ENCODE data around the gene PICK1.

Gene PICK1

DNA sequence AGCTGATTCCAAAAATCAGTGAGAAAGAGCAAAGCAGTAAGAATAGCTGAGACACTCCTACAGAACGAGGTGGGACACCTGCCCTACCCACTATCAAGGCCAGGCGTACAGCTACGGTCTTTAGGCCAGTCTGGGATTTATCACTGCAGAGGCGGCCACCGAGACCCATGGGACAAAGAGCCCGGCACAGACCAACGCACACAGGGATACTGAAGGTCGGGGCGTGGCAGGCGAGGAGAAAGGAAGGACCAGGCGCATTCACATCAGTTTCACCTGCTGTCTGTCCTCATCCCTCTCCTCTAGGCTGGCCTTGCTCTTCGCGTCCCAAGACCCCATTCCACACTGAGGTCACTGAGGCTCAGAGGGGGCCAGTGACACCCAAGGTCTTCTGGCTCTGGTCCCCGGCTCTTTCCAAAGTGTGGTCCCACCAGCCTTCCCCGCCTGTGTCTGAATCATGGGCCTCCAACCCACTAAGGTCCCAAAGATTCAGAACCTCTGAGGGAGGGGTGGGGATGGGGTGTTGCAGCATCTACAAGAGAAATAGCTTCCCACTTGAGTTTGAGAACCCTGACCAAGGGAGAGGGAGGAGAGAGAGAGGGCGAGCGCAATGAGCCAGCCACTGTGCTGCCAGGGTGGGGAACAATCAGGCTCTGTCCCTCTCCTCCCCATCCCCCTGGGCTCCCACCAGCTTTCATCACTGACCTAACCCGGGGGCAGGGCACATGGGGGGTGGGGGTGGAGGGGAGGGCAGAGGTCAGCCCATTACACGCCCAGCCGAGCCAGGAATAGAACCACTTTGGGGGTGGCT lies 7.2 kb upstream of the PICK1 start:
- no peak for DNase-seq (ENCODE audit: low read depth in 2 of 2, low spot score in 1 of 2)

DNA sequence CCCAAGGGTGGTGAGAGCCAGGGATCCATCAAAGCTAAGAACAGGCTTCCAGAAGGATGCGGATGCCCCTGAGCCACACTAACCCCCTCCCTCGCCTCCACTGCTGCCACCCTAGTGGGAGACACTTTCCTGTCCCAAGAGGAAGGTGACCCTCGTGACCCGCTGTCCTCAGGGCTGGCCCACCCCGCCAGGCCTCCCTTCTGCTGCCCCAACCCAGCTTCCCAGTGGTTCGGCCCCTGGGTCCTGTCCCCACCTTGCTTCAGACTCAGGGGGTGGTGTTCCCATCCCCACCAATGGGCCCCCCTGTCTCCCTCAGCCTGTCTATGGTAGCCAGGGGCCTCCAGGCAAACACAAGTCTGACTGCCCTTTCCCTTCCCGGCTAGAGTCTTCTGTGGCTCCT lies 6.5 kb upstream of the PICK1 start:
- no peak for DNase-seq (ENCODE audit: low read depth in 2 of 2, low spot score in 1 of 2)

DNA sequence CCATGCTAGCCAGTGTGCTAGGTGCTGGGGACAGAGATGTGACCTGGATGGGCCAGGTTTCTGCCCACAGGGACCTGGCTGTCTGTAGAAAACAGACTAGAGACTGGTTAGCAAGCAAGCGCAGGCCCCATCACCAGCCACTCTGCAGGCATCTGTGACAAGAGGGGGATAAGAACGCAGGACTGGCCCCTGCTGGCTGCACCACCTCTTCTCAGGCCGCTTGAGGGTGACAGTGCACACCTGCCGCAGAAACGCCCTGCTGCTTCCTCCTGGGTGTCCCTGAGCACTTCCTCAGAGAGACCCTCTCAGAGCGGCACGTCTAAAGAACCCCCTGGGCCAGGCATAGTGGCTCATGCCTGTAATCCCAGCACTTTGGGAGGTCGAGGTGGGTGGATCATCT lies 5.9 kb upstream of the PICK1 start:
- DNase-seq (ENCODE audit: low read depth in 2 of 2, low spot score in 1 of 2) = no peak

DNA sequence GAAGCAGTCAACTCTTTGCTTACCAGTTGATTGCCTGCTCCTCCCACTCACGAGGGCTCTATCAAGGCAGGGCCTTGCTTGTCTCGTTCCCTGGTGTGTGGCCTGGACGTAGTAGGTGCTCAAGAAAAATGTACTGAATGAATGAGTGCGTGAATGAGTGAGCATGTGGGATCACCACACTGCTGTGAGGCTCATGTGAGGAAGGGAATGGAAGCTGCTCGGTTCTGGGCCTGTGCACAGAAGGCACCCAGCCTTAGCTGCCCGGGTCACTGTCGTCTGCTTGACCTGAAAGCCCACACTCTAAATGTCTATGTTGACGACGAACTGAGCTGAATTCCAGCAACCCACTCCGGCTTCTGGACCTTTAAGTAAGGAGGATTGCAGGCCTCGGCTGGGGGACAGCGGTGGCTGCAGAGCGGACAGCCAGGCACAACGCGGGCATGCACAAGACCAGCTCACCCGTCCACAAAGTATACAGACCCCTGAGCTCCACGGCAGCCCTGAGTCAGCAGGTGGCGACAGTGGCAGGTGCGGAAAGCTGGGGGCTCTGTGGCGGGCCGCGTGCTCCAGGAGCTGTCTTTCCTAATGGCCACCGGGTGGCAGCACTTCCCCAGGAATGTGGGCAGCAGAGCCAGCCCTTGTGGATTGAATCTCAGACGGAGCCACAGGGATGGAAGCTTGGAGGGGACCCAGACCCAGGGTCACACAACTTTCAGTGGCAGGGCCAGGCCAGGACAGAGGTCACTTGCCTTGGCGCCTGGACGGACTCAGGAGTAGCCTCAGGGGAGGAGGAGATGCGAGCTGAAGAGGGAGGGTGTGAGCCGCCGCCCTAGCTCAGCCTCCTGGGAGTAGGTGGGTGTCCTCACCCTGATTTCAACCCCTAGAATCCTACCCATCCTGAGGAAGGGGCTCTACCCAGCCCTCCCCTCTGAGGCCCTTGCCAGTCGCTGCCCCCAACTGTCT lies 5.0 kb upstream of the PICK1 start:
- peak; percentile 44 to 60 for DNase-seq (ENCODE audit: low read depth in 2 of 2, low spot score in 1 of 2)

DNA sequence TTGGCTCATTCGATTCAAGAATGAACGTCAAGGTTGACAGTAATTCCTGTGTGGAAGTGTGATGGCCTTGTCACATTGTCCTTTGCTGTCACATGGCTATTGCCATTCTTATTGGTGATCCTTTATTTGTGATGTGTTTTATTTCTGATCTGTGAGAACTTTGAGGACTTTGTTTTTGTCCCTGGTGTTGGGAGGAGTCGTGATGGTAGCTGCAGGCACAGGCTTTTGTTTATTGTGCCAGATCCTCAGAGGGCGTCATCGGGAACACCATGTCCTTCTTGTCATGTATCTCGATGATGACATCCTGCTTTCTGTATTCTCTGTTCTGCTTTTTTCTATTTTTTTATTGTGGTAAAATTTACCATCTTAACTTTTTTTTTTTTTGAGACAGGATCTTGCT lies 5.6 kb downstream of the PICK1 start:
- DNase-seq (ENCODE audit: low read depth in 2 of 2, low spot score in 1 of 2) = no peak

DNA sequence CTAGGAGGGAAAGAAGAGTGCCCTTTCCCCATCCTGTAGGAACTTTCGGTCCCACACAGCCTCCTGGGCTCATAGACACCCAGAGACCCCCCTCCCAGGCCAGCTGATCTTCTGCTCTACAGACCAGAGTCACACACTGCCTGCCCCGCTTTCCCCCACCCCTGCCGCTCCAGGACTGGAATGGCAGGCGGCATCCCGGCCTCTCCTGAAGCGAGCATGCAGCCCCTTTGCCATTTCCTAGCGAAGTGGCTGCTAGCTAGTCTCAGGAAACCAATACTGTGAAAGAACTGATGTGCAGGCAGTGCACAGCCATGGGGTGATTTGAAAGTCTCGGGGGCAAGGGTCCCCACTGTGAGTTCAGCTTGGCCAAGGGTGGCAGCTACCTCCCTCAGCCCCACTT lies 8.3 kb downstream of the PICK1 start:
- no peak for DNase-seq (ENCODE audit: low read depth in 2 of 2, low spot score in 1 of 2)

DNA sequence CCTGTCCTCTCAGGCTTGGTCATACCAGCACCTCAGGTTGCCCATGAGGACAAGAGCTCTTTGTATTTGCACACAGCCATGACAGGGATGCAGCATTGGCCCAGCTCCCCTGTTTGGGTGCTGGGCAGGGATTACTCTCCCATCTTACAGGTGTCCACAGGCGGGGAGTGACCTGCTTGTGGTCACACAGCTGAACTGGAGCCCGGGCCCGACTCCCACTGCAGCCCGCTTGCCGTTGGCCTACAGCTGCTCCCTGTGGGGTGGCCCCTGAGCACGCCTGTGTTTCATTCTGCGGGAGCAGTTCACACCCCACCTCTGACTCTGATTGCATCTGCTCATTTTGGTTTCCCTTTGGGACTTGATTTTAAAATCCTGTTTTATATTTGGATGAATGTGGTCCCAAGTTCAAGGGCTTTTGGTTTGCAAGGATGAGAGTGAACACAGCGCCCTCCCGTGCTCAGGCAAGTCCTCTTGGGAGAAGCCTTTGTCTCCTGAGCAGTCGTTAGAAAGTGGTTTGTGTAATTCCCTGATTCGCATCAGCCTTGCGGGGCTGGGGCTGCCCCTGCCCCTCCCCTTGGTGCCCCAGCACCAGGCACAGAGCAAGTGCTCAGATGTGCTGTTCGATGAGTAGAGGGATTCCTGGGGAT lies 9.3 kb downstream of the PICK1 start:
- no peak for DNase-seq (ENCODE audit: low read depth in 2 of 2, low spot score in 1 of 2)

DNA sequence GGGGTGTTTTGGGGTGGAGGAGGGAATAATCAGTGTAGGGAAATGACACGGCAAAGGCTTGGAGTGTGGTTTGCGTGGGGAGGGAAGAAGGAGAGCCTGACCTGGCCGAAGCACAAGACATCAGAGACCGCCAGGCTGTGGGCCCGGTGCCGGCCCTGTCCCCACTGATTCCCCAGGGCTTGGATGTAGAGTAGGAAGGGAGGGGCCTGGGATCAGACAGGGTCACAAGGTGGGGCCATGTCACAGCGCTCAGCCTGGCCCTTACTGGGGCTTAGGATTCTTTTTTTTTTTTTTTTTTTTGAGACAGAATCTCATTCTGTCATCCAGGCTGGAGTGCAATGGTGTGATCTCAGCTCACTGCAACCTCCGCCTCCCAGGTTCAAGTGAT lies 9.8 kb downstream of the PICK1 start:
- no peak for DNase-seq (ENCODE audit: low read depth in 2 of 2, low spot score in 1 of 2)

DNA sequence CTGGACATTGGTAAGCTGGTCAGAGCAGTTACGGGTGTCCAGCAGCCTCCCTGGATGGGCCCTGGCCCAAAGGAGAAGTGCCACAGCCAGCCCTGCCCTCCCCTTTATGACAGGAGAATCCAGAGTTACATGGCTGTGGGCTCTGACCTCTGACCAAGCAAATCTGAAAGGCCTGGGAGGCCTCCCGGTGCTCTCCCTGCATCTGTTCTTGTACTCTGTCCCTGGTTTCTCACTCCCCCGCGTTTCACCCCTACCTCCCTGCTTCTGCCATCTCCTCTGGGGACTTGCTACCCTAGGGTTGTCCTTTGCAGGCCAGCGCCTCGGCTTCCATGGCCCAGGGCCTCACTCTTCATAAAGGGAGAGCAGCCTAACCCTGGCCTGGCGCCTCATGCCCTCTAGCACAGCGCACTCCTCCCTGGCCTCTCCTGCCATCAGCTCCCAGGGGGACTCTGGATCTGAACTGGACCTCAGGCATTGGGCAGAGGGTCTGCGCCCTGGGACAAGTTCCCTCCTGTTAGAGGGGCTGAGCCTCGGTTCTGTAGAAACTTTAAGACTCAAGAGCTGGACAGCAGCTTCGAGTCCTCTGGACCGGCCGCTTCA lies 10.7 kb downstream of the PICK1 start:
- no peak for DNase-seq (ENCODE audit: low read depth in 2 of 2, low spot score in 1 of 2)

DNA sequence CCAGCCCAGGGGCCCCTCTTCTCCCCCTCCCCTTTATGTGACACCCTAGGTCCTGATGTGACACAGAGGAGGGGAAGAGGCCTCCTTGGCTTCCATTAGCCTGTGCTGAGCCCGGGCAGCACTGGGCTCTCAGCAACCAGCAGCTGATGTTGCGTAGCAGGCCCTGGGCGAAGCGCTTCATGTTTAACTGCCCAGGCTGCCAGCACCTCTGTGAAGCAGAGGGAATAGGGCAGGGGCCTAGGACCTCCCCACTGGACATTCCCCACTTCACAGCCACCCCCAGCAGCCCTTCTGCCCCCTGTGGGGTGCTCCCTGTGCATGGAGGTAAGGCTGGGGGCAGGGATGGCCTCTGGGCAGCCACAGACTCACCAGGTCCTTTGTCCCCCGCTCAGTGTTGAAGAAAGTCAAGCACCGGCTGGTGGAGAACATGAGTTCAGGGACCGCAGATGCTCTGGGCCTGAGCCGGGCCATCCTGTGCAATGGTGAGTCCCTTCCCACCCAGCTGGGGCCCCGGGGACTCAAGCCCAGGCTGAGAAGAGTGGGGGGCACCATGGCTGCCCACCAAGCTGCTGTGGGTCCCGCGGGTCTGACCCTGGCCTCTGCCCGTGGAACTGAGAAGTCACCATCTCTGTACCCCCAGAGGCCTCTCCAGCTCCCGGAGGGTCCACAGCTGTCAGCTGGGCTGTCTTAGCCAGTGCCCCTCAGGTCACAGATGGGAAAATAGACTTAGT lies 11.6 kb downstream of the PICK1 start:
- DNase-seq (ENCODE audit: low read depth in 2 of 2, low spot score in 1 of 2) = no peak

DNA sequence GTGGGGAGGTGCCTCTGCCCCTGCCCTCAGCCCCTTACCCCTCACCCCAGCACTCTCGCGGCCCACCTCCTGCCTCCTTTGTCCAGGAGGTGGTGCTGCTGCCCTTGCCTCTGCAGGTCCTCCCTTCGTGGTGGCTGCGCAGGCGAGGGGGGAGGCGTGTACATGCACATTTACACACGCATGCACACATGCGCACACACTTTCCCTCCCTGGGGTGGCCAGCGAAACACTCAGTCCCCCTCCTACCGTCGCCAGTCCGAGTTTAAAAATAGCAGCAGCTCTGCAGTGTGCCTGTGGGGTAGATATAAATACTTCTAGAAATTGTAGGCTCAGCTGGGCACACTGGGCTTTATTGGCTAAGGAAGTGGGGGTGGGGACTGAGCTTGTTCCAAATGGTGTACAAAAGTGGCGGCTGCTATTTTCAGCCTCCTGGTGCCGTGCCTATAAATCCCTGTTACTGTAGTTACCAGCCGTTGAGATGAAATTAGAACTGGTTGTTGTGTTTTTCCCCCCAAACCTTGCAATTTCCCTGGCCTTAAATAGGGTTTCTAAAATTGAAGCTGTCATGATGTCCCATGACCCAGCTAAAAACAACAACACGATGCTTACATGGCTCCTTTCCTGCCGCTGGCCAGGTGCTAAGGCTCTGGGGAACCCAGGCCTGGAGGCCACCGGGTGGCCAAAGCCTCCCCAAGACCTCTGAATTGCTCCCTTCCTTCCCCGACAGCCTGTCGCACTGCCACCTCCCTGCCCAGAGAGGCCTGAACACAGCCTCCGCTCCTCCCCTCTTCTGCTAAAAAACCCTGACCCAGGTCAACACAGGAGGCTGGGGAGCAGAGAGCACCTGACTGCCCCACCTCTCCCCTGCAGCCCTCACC lies 12.4 kb downstream of the PICK1 start:
- DNase-seq (ENCODE audit: low read depth in 2 of 2, low spot score in 1 of 2) = no peak

DNA sequence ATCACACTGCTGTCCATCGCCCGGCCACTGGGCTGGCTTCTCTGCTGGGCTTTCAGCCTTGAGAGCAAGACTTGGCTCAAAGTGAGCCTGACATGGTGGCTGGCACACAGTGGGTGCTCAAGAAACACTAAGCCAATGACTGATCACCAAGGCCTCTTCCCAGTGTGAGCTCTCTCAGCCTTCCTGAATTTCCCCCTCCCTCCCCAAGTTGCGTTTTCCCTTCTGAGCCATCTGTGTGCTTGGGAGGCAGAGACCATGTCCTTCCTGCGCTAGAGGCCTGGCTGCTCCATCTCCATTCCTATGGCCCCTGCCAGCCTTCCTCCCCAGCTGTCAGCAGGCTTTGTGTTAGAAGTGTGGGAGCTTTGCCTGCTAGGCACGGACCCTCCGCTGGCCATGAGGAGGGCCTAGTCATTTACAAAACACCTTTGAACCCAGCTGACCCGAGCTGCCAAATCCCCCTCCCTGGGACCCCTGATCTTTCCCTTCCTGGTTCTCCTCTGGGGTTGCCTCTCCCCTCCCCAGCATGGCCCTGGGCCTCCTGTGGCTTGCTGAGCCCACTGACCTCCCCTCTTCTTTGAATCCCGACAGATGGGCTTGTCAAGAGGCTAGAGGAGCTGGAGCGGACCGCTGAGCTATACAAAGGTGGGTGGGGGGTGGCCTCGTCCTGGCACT lies 13.2 kb downstream of the PICK1 start:
- DNase-seq (ENCODE audit: low read depth in 2 of 2, low spot score in 1 of 2) = no peak

DNA sequence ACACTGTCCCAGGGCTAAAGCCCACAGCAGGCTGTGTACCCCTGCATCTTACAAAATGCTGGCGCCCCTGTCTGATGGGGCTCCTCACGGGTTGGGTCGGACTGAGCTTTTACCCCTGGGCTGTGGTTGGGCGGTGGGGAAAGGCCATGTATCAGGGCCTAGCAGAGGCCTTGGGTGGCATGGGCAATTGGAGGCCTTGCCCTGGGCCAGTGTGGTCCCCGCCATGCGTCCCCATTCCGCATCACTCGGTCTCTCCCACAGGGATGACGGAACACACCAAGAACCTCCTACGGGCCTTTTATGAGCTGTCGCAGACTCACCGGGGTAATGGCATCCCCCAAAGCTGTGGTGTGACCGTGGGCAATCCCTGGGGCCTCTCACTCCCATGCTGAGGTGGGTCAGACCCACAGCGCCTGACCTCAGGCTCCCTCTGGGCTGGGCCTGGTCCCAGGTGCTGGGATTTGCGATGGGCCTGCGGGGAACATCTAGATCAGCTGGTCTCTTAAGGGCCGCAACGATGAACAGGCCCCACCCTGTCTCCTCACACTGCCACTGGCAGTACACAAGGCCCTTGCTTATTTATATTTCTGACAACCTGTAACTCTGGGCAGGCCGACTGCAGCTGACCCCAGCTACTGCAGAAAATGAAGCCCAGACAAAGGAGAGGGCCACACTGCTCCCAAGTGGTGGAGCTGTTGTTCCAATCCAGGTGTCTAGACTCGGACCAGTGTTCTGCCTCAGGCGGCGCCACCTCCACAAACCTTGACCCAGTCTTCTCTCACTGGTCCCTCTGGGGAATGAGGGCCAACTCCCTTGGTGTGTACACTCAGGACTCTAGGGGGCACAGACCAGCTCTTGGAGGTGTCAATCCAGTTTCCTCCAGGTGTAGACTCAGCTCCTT lies 14.5 kb downstream of the PICK1 start:
- DNase-seq (ENCODE audit: low read depth in 2 of 2, low spot score in 1 of 2) = no peak

DNA sequence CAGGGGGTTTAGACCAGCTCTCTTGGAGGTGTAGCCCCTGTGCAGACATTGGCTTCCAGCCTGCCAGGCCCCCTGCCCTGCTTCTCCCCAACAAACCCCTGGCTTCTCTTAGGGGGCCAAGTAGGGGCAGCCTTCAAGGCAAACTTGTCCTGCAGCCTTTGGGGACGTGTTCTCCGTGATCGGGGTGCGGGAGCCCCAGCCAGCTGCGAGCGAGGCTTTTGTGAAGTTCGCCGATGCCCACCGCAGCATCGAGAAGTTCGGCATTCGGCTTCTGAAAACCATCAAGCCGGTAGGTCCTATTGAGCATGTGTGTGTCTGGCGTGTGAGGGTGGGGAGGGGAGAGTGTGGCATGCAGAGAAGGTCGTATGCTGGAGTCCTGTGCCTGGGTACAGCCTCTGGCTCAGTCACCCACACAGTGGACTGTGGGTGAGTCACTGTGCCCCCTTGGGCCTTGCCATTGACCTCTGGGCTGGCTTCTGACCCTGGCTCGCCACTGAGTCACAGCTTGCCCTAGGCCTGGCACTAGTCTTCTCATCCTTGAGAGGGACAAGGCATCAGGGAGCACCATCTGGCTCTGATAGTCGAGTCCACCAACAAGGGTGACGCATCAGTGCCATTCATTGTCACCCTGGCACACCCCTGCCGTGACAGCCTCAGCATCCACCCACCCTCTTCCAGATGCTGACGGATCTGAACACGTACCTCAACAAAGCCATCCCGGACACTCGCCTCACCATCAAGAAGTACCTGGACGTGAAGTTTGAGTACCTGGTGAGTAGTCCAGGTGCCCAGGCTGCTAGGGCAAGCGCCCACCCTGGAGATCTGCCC lies 15.3 kb downstream of the PICK1 start:
- no peak for DNase-seq (ENCODE audit: low read depth in 2 of 2, low spot score in 1 of 2)

DNA sequence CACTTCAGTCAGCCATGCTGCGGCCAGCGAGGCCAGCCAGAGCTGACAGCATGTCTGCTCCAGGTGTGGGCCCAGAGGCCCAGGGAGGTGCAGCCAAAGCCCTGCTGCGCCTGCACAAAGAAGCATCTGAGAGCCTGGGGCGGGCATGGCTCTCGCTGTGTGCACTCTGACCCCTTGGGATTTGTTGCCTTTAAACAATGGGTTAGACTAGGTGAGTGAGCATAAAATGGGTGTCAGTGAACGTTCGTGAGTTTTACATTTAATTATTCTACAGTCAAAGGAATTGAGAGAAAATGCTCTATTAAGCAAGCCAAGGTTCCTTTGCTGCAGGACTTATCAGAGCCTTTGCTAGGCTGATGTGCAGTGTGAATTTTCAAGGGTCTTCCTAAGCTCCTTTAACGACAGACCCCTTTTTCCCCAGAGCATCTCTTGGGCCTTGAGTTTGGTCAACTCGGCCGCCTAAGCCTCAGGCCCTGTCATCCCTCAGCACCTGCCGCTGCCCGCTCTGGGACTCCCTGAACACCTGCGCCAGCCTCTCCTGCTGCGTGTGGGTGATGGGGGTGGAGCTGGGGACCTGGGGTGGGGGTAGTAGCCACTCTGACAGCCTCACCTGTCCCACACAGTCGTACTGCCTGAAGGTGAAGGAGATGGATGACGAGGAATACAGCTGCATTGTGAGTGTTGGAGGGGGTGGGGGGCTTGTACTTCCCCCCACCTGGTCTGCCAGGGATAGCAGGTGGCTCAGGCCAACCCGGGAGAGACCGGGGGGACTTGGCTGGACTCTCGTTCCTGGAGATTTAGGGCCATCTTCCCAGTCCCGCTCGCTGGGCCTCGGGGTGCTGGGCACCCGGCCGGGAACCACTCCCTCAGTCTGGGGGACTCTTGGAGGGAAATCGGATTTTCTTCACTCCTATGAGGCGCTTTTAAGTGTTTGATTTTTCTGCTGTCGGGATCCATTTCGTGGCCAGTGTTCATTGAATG lies 16.2 kb downstream of the PICK1 start:
- DNase-seq (ENCODE audit: low read depth in 2 of 2, low spot score in 1 of 2) = no peak

All from stimulated activated CD8-positive, alpha-beta memory T cell treated with anti-CD3 and anti-CD28 coated beads, Interleukin-4, amount 100 ng/mL, for 1 hour (primary cell).